ENCODE measurements around the gene RXRA. TPM values are rescaled to one million over a fixed set of nuclear protein-coding genes. Genes with fewer than 3 reads are reported as not detected.
A peak's percentile ranks its signal among the peaks of the same experiment; 100 is the strongest.

RXRA gene
- total and polyA plus RNA-seq, 2 donors (not counting 1 experiment from before 2014, with no cell fraction given) = 2.6 to 6.8 TPM

DNA sequence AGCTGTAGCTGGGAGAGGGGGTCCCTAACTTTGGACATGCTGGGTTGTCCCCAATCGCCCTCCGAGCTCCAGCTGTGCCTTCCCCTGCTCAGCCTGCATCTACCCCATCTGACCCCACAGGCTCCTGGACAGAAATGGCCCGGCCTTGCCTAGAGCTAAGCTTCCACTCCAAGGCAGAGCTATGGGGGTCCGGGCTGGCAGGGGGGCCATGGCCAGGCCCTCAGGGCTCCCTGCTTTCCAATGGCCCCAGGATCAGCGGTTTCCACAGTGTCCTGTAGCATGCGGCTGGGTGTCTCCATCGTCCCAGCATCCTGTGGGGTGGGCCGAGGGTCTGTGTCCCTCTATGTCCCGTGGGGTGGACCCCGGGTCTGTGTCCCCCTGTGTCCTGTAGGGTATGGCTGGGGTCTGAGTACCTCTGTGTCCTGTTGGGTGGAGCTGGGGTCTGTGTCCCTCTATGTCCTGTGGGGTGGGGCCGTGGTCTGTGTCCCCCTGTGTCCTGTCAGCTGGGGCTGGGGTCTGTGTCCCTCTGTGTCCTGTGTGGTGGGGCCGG, 130.6 kb downstream of the RXRA start:
- peak overlapping the region in 4 of 5 experiments; percentile 58 to 67 (median 61) for H3K4me3 ChIP-seq (ENCODE audit: control extremely low read depth in 1 of 5, extremely low read depth in 1 of 5, insufficient read depth in 1 of 5, low read depth in 2 of 5, low read length in 4 of 5)

More for the DNA sequence above, 130.6 kb downstream of the RXRA start:
- TF ChIP-seq EZH2 (IDR thresholded peaks at IDR 0.05; ENCODE audit: borderline replicate concordance, insufficient read depth, low read depth, low read length, poor library complexity, severe bottlenecking) = no peak
- TF ChIP-seq, protein P1, sequence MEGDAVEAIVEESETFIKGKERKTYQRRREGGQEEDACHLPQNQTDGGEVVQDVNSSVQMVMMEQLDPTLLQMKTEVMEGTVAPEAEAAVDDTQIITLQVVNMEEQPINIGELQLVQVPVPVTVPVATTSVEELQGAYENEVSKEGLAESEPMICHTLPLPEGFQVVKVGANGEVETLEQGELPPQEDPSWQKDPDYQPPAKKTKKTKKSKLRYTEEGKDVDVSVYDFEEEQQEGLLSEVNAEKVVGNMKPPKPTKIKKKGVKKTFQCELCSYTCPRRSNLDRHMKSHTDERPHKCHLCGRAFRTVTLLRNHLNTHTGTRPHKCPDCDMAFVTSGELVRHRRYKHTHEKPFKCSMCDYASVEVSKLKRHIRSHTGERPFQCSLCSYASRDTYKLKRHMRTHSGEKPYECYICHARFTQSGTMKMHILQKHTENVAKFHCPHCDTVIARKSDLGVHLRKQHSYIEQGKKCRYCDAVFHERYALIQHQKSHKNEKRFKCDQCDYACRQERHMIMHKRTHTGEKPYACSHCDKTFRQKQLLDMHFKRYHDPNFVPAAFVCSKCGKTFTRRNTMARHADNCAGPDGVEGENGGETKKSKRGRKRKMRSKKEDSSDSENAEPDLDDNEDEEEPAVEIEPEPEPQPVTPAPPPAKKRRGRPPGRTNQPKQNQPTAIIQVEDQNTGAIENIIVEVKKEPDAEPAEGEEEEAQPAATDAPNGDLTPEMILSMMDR (IDR thresholded peaks at IDR 0.05) = no peak
- Histone ChIP-seq H3K27ac (ENCODE audit: low read length in 2 of 2) (peak overlapping the region; percentile 77 to 85), H3K9me3 (ENCODE audit: control extremely low read depth in 1 of 3, control insufficient read depth in 2 of 3, insufficient read depth in 1 of 3, low read length in 2 of 3) (peaks cover 0 to 10% (median 5%) of the 10 kb centered on the region in 3 donors), H3K4me2 (replicated peaks; ENCODE audit: low read depth, low read length, poor library complexity, severe bottlenecking) (peak overlapping the region; percentile 85), H2AFZ (ENCODE audit: insufficient read depth, low read depth, low read length, poor library complexity, severe bottlenecking) (peak overlapping the region; percentile 80), H3K36me3 (replicated peaks in 1 of 2; ENCODE audit: control extremely low read depth in 1 of 2, control insufficient read depth in 1 of 2, extremely low read depth in 1 of 2, insufficient read depth in 2 of 2, low read length in 1 of 2) (no peaks in the 10 kb centered on the region), H3K4me1 (ENCODE audit: control insufficient read depth in 2 of 2, insufficient read depth in 2 of 2, low read length in 2 of 2) (peaks cover 14 to 20% of the 10 kb centered on the region in 2 donors), H3K79me2 (ENCODE audit: control insufficient read depth, insufficient read depth, low read length) (no peaks in the 10 kb centered on the region), H4K20me1 (ENCODE audit: control insufficient read depth, insufficient read depth, low read length, poor library complexity, severe bottlenecking) (no peaks in the 10 kb centered on the region), H3K9ac (ENCODE audit: low read length) (peak overlapping the region; percentile 67), H3K27me3 (replicated peaks in 1 of 4; ENCODE audit: control extremely low read depth in 1 of 4, control insufficient read depth in 3 of 4, insufficient read depth in 4 of 4, low read length in 3 of 4) (peaks cover 0 to 2% (median 0%) of the 10 kb centered on the region in 4 experiments)
- WGBS (ENCODE audit: insufficient coverage) = 83% methylated on average over 12 of the region's 12 CpGs
- ChIA-PET POLR2A (interaction anchor here (0.5 to 1.9 kb wide), 7 partner anchors 15 to 1790 kb away, joined by 3 to 8 read pairs (median 3); partner anchors contain the start of gene RNU6ATAC), CTCF (interaction anchor here (0.7 to 2.8 kb wide), 6 partner anchors 9 to 526 kb away, joined by 3 to 13 read pairs (median 9); no protein-coding TSS in a partner anchor)
- DNase-seq = no peak
- intact Hi-C loops (cut with micrococcal nuclease) = loop anchor here (2.0 kb wide), 1 partner anchor 14 kb away; no protein-coding TSS in a partner anchor
- peak overlapping the region; percentile 81 for H3K27ac Mint-ChIP-seq
- H3K4me1 Mint-ChIP-seq = peaks cover 11% of the 10 kb centered on the region
- ATAC-seq (ENCODE audit: low read depth) = no peak
- H3K4me3 Mint-ChIP-seq = peak overlapping the region; percentile 88
- no peaks in the 10 kb centered on the region for H3K27me3 Mint-ChIP-seq
- no peaks in the 10 kb centered on the region for H3K9me3 Mint-ChIP-seq (ENCODE audit: insufficient read depth)
